Parathyroid adenoma (tissue), 2 donors: Measurements from ENCODE around the gene AGR3.

Experiments used
- H2AFZ ChIP-seq: fragments of 300-600 bp; sonication (generic); one replicate; pipeline ENCODE4 v1.7.0; 2017; ENCODE audit warnings: antibody characterized with exemption, mild to moderate bottlenecking
- H3K27ac ChIP-seq: fragments of 300-600 bp; sonication (generic); one replicate; pipeline ENCODE4 v1.7.0; 2017
- H3K27me3 ChIP-seq: fragments of 300-600 bp; sonication (generic); one replicate; pipeline ENCODE4 v1.7.0; 2017; ENCODE audit warnings: low read length; ENCODE audit not compliant: control insufficient read depth, insufficient read depth
- H3K36me3 ChIP-seq: fragments of 300-600 bp; sonication (generic); one replicate; pipeline ENCODE4 v1.7.0; 2017; ENCODE audit warnings: low read length; ENCODE audit not compliant: control insufficient read depth, insufficient read depth
- H3K4me1 ChIP-seq: fragments of 300-600 bp; sonication (generic); one replicate; pipeline ENCODE4 v1.7.0; 2017; ENCODE audit warnings: control low read depth
- H3K4me2 ChIP-seq: fragments of 300-600 bp; sonication (generic); one replicate; pipeline ENCODE4 v1.7.0; 2017; ENCODE audit warnings: low read length
- H3K4me3 ChIP-seq: fragments of 300-600 bp; sonication (generic); one replicate; pipeline ENCODE4 v1.7.0; 2017; ENCODE audit warnings: low read depth, low read length
- H3K79me2 ChIP-seq: fragments of 300-600 bp; sonication (generic); one replicate; pipeline ENCODE4 v1.7.0; 2017; ENCODE audit warnings: control low read depth
- H3K9ac ChIP-seq: fragments of 300-600 bp; sonication (generic); one replicate; pipeline ENCODE4 v1.7.0; 2017; ENCODE audit warnings: mild to moderate bottlenecking
- H3K9me3 ChIP-seq: fragments of 300-600 bp; sonication (generic); one replicate; pipeline ENCODE4 v1.7.0; 2017; ENCODE audit warnings: low read length; ENCODE audit not compliant: control insufficient read depth
- TF ChIP-seq, protein P1 (sequence below): fragments of 300-600 bp; sonication (generic); IDR thresholded peaks from one replicate; pipeline ENCODE4 v1.7.0; 2017; ENCODE audit warnings: antibody characterized with exemption, mild to moderate bottlenecking
- donor health status: primary hyperparathyroidism.

The AGR3 gene

DNA sequence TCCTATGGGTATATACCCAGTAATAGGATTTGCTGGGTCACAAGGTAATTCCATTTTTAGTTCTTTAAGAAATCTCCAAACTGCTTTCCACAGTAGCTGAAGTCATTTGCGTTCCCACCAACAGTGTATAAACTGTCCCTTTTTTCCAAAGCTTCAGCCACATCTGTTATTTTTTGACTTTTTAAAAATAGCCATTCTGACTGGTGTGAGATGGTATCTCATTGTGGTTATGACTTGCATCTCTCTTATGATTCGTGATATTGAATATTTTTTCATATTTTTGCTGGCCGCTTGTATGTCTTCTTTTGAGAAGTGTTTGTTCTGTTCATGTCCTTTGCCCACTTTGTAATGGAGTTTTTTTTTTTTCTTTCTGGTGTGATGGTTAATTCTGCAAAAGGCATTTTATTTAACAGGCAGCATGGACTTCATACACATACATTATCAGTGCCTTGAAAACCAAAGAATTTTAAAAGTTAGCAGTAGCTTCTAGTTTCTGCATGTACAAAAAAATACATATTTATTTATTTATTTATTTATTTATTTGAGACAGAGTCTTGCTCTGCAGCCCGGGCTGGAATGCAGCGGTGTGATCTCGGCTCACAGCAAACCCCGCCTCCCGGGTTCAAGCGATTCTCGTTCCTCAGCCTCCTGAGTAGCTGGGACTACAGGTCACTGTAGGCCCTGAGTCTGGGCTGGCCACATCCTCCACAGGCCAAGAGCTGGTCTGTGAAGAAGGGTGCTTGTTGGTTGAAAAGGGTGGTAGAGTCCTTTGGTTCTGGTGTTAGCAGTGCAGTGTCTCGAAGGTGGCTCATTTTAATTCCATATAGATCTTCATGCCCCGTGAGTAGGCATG lies 32.3 kb downstream of the AGR3 start:
- no peaks in the 10 kb centered on the region for H3K27me3 ChIP-seq
- no peak overlapping the region for H2AFZ ChIP-seq
- no peaks in the 10 kb centered on the region for H3K79me2 ChIP-seq
- TF ChIP-seq, protein P1, sequence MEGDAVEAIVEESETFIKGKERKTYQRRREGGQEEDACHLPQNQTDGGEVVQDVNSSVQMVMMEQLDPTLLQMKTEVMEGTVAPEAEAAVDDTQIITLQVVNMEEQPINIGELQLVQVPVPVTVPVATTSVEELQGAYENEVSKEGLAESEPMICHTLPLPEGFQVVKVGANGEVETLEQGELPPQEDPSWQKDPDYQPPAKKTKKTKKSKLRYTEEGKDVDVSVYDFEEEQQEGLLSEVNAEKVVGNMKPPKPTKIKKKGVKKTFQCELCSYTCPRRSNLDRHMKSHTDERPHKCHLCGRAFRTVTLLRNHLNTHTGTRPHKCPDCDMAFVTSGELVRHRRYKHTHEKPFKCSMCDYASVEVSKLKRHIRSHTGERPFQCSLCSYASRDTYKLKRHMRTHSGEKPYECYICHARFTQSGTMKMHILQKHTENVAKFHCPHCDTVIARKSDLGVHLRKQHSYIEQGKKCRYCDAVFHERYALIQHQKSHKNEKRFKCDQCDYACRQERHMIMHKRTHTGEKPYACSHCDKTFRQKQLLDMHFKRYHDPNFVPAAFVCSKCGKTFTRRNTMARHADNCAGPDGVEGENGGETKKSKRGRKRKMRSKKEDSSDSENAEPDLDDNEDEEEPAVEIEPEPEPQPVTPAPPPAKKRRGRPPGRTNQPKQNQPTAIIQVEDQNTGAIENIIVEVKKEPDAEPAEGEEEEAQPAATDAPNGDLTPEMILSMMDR = no peak
- no peak overlapping the region for H3K27ac ChIP-seq
- peaks cover 7% of the 10 kb centered on the region for H3K4me1 ChIP-seq
- no peak overlapping the region for H3K9ac ChIP-seq
- no peaks in the 10 kb centered on the region for H3K36me3 ChIP-seq
- no peak overlapping the region for H3K4me2 ChIP-seq
- no peak overlapping the region for H3K4me3 ChIP-seq
- no peaks in the 10 kb centered on the region for H3K9me3 ChIP-seq

DNA sequence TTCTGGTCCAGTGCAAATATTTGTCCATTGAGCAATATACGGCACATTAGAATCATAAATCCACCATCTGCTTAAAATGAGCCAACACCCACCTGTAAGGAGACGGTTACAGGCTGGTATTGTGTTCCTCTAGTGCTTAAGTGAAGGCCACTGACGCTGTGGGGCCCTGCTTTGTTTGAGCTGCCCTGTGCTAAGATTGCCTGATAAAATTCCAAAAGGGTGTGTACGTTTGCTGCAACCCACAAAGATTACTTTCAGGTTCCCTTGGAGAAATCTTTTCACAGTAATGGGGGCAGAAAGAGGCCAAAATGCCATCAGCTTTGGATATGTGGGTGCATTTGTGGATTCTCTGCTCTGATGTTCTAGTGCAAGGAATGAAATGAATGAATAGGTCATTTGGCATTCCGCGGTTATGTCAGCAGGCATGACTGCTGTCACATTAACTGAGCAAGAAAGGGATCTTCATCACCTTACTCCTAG lies 34.4 kb downstream of the AGR3 start:
- Histone ChIP-seq H3K4me3 (no peak overlapping the region), H3K79me2 (no peaks in the 10 kb centered on the region), H3K9ac (no peak overlapping the region), H3K36me3 (no peaks in the 10 kb centered on the region), H3K27me3 (no peaks in the 10 kb centered on the region), H3K9me3 (no peaks in the 10 kb centered on the region), H3K4me1 (peaks cover 7% of the 10 kb centered on the region), H3K27ac (no peak overlapping the region), H2AFZ (no peak overlapping the region), H3K4me2 (no peak overlapping the region)
- TF ChIP-seq, protein P1 = no peak

DNA sequence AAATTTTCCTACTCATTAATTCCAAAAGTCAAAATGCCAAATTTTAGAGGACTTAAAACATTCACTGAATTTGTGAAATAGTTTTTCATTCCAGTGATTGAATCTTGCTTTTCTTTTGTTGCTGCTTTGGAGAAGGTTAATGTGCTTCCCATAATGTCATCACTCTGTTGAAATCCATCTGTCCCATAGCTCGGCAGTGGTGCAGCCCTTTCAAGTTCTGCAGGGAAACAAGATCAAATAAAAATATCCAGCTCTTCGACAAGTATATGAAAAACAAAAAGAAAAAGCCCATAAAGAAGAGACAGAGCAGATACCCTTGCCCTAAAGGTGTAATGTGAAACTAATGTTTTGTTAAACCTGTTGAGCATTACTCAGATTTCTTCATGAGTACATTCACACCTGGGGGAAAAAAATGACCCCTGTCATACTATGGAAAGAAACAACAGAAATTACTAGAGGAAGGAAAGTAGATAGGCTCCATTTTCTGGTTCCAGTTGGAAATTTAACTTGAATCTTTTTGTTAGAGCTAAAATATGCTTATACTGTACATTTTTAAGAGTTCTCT lies 35.1 kb downstream of the AGR3 start:
- Histone ChIP-seq H3K36me3 (no peaks in the 10 kb centered on the region), H3K9ac (no peak overlapping the region), H3K79me2 (no peaks in the 10 kb centered on the region), H2AFZ (no peak overlapping the region), H3K4me1 (peaks cover 7% of the 10 kb centered on the region), H3K27me3 (no peaks in the 10 kb centered on the region), H3K4me3 (no peak overlapping the region), H3K4me2 (no peak overlapping the region), H3K9me3 (no peaks in the 10 kb centered on the region), H3K27ac (no peak overlapping the region)
- TF ChIP-seq, protein P1 = no peak

DNA sequence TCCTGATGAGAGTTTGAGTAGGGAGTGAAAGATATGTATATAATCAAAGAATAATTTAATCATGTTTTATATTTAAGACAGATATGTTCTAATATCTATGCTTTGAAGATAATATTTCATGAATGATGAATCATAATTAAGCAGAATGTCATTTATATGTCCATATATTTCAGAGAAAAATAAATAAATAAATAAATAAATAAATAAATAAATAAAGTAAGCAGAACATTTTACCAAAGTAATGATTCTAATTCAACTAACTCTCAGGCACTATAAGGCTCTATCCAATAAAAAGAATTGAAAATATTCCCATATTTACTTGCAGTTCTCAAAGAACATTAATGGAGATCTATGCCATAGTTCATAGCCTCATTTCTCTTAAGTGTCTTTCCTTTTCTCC lies 36.0 kb downstream of the AGR3 start:
- no peaks in the 10 kb centered on the region for H3K27me3 ChIP-seq
- H3K27ac ChIP-seq = no peak overlapping the region
- no peaks in the 10 kb centered on the region for H3K9me3 ChIP-seq
- no peak overlapping the region for H3K4me2 ChIP-seq
- no peaks in the 10 kb centered on the region for H3K79me2 ChIP-seq
- peaks cover 7% of the 10 kb centered on the region for H3K4me1 ChIP-seq
- H2AFZ ChIP-seq = no peak overlapping the region
- H3K36me3 ChIP-seq = no peaks in the 10 kb centered on the region
- no peak overlapping the region for H3K9ac ChIP-seq
- no peak overlapping the region for H3K4me3 ChIP-seq
- TF ChIP-seq, protein P1 = no peak
